Measurements from ENCODE around the gene CCDC187. TPM values are rescaled to one million over a fixed set of nuclear protein-coding genes. Genes with fewer than 3 reads are reported as not detected.

CCDC187 gene
- total RNA-seq, 4 donors from 2014 or later: 0.13 to 0.45 TPM; not detected in 2

DNA sequence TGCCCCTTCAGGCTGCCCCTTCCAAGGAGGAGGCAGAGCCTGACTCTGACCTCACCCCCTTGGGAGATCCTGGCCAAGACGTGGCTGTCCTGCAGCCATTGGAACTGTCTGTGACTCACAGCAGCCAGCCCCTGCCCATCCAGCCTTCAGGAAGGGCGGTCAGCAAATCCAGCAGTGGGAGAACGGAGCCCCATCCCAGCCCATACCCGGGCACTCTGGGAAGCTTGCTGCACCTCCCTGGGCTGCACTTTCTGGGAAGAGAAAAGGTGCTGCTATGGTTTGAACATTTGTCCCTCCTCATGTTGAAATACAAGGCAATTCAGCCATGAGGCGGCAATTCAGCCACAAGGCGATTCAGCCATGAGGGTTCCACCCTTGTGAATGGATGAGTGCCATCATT, 24.4 kb downstream of the CCDC187 start:
- Histone ChIP-seq H3K4me1 (peaks cover 5% of the 10 kb centered on the region), H3K27me3 (peaks cover 54% of the 10 kb centered on the region), H3K36me3 (no peaks in the 10 kb centered on the region), H3K4me3 (no peak overlapping the region), H3K27ac (no peak overlapping the region), H3K9me3 (no peaks in the 10 kb centered on the region)
- 85% methylated on average over 6 of the region's 6 CpGs for WGBS
- TF ChIP-seq POLR2A (IDR thresholded peaks at IDR 0.05) (no peak), EP300 (IDR thresholded peaks at IDR 0.05) (no peak), POLR2AphosphoS5 (IDR thresholded peaks at IDR 0.05) (no peak)
- TF ChIP-seq, protein P1, sequence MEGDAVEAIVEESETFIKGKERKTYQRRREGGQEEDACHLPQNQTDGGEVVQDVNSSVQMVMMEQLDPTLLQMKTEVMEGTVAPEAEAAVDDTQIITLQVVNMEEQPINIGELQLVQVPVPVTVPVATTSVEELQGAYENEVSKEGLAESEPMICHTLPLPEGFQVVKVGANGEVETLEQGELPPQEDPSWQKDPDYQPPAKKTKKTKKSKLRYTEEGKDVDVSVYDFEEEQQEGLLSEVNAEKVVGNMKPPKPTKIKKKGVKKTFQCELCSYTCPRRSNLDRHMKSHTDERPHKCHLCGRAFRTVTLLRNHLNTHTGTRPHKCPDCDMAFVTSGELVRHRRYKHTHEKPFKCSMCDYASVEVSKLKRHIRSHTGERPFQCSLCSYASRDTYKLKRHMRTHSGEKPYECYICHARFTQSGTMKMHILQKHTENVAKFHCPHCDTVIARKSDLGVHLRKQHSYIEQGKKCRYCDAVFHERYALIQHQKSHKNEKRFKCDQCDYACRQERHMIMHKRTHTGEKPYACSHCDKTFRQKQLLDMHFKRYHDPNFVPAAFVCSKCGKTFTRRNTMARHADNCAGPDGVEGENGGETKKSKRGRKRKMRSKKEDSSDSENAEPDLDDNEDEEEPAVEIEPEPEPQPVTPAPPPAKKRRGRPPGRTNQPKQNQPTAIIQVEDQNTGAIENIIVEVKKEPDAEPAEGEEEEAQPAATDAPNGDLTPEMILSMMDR (IDR thresholded peaks at IDR 0.05): no peak
- no peak for DNase-seq (ENCODE audit: low spot score in 2 of 2)

DNA sequence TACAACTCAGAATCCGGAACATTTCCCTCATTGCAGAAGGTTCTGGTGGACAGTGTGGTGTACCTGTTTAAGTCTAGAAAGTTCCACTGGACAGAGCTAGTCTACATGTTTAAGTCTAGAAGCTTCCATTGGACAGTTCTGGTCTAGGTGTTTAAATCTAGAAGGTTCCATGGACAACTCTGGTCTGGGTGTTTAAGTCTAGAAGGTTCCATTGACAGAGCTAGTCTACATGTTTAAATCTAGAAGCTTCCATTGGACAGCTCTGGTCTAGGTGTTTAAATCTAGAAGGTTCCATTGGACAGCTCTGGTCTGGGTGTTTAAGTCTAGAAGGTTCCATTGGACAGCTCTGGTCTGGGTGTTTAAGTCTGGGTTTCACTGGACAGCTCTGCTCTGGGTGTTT, 25.0 kb downstream of the CCDC187 start:
- Histone ChIP-seq H3K9me3 (no peaks in the 10 kb centered on the region), H3K27ac (no peak overlapping the region), H3K4me1 (peaks cover 5% of the 10 kb centered on the region), H3K27me3 (peaks cover 50% of the 10 kb centered on the region), H3K36me3 (no peaks in the 10 kb centered on the region), H3K4me3 (no peak overlapping the region)
- TF ChIP-seq, protein P1 (IDR thresholded peaks at IDR 0.05): no peak
- TF ChIP-seq EP300 (IDR thresholded peaks at IDR 0.05): no peak
- TF ChIP-seq POLR2AphosphoS5 (IDR thresholded peaks at IDR 0.05): no peak
- no peak for TF ChIP-seq POLR2A (IDR thresholded peaks at IDR 0.05)
- WGBS: 100% methylated on average over 1 of the region's 1 CpG
- DNase-seq (ENCODE audit: low spot score in 2 of 2): no peak

DNA sequence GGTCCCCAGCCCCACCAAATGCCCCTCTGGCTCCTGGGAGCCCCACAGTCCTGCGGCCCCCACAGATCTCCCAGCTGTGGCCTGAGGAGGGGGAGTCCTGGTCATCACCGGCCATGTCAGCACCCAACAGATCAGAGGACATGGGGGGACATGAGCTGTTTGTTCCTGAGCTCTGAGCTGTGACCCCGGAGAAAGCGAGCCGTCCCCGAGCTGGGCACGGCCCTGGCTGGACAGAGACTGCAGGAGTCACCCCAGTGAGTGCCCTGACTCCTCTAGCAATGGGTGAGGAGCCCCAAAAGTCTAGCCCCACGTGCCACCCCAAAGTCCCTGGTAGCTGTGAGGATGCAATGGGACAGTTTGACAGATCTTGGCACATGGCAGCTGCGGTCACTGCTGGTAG, 25.7 kb downstream of the CCDC187 start:
- WGBS: 82% methylated on average over 9 of the region's 9 CpGs
- TF ChIP-seq POLR2A (IDR thresholded peaks at IDR 0.05) (no peak), POLR2AphosphoS5 (IDR thresholded peaks at IDR 0.05) (no peak), EP300 (IDR thresholded peaks at IDR 0.05) (no peak)
- TF ChIP-seq, protein P1 (IDR thresholded peaks at IDR 0.05): no peak
- no peak for DNase-seq (ENCODE audit: low spot score in 2 of 2)

DNA sequence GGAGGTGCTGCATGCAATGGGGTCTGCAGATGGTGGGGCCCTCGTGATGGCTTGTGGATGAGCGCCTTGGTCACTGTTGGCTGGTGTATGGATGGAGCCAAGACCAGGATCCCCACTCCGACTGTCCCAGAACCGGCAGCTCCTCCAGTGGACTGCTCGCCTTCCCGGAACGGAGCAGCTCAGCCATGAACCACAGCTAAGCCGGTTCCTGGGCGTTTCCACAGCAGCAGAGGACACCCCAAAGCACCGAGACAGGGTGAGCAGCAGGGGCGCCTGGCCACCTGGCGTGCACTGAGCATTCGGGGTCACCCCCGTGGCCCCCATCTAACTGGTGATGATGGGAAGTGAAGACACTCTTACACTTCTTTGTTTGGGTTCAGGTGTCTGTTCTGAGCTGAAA, 26.1 kb downstream of the CCDC187 start:
- Histone ChIP-seq H3K27ac (no peak overlapping the region), H3K9me3 (no peaks in the 10 kb centered on the region), H3K4me3 (no peak overlapping the region), H3K4me1 (no peaks in the 10 kb centered on the region), H3K27me3 (peaks cover 46% of the 10 kb centered on the region), H3K36me3 (no peaks in the 10 kb centered on the region)
- WGBS: 77% methylated on average over 5 of the region's 14 CpGs
- DNase-seq (ENCODE audit: low spot score in 2 of 2): no peak
- TF ChIP-seq EP300 (IDR thresholded peaks at IDR 0.05) (no peak), POLR2AphosphoS5 (IDR thresholded peaks at IDR 0.05) (no peak), POLR2A (IDR thresholded peaks at IDR 0.05) (no peak)
- TF ChIP-seq, protein P1 (IDR thresholded peaks at IDR 0.05): no peak

More for the DNA sequence above, 25.7 kb downstream of the CCDC187 start:
- H3K4me1 ChIP-seq: peaks cover 1% of the 10 kb centered on the region
- H3K27me3 ChIP-seq: peaks cover 48% of the 10 kb centered on the region
- no peak overlapping the region for H3K4me3 ChIP-seq
- H3K9me3 ChIP-seq: no peaks in the 10 kb centered on the region
- no peak overlapping the region for H3K27ac ChIP-seq
- no peaks in the 10 kb centered on the region for H3K36me3 ChIP-seq

DNA sequence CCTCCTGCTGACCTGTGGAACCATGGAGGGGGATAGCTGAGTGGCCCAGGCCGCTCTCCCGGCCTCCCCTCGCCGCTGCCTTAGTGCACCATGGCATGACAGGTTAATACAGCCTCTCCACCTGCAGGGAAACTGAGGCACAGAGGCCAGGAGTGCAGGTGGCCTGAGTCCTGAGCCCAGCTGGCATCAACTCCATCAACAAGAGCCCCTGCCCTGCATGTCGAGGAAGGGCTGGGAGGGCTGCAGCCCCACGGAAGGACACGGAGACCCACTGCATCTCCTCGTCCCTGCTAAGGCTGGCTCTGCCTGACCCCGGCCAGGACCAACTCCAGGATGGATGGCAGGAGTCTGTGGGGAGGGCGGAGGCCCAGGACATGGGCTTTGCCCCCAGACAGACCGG, 27.2 kb downstream of the CCDC187 start:
- DNase-seq (ENCODE audit: low spot score in 2 of 2): no peak
- no peaks in the 10 kb centered on the region for H3K9me3 ChIP-seq
- H3K4me1 ChIP-seq: no peaks in the 10 kb centered on the region
- 94% methylated on average over 3 of the region's 11 CpGs for WGBS
- peaks cover 40% of the 10 kb centered on the region for H3K27me3 ChIP-seq
- H3K4me3 ChIP-seq: no peak overlapping the region
- no peak overlapping the region for H3K27ac ChIP-seq
- no peaks in the 10 kb centered on the region for H3K36me3 ChIP-seq
- TF ChIP-seq, protein P1 (IDR thresholded peaks at IDR 0.05): no peak
- TF ChIP-seq POLR2A (IDR thresholded peaks at IDR 0.05) (no peak), EP300 (IDR thresholded peaks at IDR 0.05) (no peak), POLR2AphosphoS5 (IDR thresholded peaks at IDR 0.05) (no peak)
